ENCODE results near the gene FGF21. TPM values are rescaled to one million over a fixed set of nuclear protein-coding genes. Genes with fewer than 3 reads are reported as not detected.

FGF21 gene
- total RNA-seq, 1 donor = not detected

DNA sequence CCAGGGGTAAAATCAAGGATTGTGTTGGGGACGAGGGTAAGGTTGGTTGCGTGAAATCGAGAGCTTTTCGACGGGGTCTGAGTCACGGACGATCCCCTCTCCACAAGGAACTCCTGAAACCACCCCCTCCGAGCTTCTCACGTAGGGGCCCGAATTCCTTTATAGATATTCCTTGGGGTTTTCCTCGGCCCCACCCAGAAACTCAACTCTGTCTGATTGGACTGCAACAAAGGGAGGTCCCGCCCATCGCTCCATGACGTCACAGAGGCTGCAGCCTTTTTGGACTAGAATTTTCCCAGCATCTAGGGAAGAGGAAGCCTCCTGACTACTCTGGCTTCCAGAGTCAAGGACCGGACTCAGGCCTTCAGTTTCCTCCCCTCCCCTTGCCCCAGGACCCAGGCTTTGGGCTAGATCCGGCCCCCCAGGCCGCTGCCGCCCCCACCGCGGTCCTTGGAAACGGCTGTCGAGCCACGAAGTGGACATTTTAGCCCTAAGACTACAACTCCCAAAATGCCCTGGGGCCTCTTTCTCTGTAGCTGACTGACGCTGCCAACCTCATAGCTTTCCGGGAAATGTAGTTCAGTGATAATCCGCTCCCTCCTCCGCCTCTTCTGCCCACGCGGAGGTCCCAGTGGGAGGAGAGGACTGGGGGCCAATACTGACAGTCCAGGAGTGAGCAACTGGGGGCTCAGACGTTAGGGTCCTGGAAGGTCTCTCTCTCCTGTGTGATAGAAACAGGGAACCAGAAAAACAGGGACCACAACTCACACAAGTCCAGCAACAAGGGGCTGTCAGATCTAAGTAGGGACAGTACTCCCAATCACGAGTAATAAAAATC, 8.4 kb upstream of the FGF21 start, which contains the start of gene IZUMO1:
IZUMO1 (minus strand) TSS at position 172 of the 838 bp plus-strand sequence. CDS start 1,050 bp downstream, outside the sequence.
- TF ChIP-seq, protein P1, sequence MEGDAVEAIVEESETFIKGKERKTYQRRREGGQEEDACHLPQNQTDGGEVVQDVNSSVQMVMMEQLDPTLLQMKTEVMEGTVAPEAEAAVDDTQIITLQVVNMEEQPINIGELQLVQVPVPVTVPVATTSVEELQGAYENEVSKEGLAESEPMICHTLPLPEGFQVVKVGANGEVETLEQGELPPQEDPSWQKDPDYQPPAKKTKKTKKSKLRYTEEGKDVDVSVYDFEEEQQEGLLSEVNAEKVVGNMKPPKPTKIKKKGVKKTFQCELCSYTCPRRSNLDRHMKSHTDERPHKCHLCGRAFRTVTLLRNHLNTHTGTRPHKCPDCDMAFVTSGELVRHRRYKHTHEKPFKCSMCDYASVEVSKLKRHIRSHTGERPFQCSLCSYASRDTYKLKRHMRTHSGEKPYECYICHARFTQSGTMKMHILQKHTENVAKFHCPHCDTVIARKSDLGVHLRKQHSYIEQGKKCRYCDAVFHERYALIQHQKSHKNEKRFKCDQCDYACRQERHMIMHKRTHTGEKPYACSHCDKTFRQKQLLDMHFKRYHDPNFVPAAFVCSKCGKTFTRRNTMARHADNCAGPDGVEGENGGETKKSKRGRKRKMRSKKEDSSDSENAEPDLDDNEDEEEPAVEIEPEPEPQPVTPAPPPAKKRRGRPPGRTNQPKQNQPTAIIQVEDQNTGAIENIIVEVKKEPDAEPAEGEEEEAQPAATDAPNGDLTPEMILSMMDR (IDR thresholded peaks at IDR 0.05; ENCODE audit: insufficient read depth, low read depth, low read length) = no peak
- DNase-seq (ENCODE audit: low read depth) = peak; percentile 91

DNA sequence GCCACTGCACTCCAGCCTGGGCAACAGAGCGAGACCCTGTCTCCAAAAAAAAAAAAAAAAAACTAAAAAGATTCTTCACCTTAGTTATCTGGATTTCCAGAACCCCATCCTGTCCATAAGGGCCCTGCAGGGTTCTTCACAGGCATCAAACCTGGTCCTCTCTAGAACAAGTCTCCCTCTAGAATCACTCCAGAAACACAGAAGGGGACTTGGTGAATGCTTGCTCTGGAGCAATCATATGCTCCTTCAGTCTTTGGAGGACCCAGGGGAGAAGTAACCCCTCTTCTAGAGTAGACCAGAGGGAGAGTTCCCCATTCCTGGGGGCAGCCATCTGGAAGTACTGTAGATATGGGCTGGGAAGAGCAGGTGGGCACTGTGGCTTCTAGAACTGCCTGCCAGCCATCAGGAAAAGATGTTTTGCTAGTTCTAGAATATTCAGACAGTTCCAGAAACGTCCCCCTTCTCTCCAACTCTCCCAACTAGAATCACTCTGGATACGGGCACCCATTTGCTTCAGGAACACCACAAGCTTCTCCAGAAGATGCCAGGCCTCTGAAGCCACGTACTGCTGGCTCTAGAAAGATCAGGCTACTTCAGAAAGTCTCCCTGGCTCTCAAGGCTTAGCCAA, 5.6 kb upstream of the FGF21 start:
- DNase-seq (ENCODE audit: low read depth) = no peak
- H3K4me3 ChIP-seq (ENCODE audit: low read depth, low read length) = no peak overlapping the region
- TF ChIP-seq, protein P1 (IDR thresholded peaks at IDR 0.05; ENCODE audit: insufficient read depth, low read depth, low read length) = no peak

More for the DNA sequence above, 8.4 kb upstream of the FGF21 start, which contains the start of gene IZUMO1:
- peak within 1 kb of the TSS; percentile 77 for H3K4me3 ChIP-seq (ENCODE audit: low read depth, low read length)

DNA sequence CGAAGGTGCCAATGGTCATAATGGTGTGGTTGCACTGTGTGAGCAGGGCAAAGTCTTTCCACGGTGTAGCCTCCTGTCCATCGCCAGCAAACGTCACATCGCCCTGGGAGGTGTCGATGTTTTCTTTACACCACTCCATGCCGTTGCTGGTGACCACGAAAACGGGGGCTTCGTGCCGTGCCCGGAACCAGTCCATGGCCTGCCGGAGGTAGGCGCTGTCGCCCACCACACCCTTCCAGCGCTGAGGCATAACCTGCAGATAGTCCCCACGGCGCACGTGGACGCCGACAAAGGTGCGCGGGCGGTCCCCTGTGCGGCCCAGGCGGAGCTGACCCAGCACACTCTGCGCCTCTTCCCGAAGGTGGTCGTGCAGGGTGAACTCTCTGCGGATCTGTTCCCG, 5.0 kb upstream of the FGF21 start:
- no peak for DNase-seq (ENCODE audit: low read depth)
- TF ChIP-seq, protein P1 (IDR thresholded peaks at IDR 0.05; ENCODE audit: insufficient read depth, low read depth, low read length) = no peak
- no peak overlapping the region for H3K4me3 ChIP-seq (ENCODE audit: low read depth, low read length)

DNA sequence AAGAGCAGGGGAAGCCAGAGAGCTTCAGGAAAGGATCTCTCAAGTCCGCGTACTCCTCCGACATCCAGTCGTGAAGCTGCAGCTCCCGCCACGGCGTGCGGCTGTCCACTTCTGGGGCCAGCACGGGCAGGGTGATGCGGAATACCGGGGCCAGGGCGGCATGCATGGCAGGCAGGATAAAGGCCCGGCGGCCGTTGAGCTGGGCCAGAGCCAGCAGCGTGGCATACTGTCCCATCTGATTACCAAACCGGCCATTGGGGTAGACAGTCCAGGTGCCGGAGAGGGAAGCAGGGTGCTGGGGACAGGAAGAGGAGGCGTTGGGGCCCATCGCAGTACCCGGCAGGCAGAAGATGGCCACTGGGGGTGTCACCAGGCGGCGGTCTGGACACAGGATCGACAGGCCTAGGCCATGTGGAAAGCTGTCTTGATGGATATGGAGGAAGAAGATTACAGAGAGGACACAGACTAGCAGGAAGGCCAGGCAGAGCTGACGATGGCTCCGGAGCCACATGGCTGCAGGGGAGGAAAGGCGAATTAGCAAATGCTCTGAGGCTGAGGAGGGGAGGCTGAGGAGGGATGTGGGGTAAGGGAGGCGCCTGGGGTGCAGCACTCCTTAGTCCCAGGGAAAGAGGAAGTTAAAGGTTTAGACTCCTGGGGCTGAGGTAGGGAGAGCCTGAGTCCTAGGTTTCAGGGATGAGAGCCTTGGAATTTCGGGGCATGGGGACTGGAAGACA, 4.4 kb upstream of the FGF21 start:
- H3K4me3 ChIP-seq (ENCODE audit: low read depth, low read length) = no peak overlapping the region
- TF ChIP-seq, protein P1 (IDR thresholded peaks at IDR 0.05; ENCODE audit: insufficient read depth, low read depth, low read length) = no peak
- no peak for DNase-seq (ENCODE audit: low read depth)

- DNase-seq (ENCODE audit: low read depth) = no peak
- TF ChIP-seq, protein P1 (IDR thresholded peaks at IDR 0.05; ENCODE audit: insufficient read depth, low read depth, low read length) = no peak
These were observed 3.4 kb upstream of the FGF21 start for GRCh38 chr19:48751845-48752495.

More at GRCh38 chr19:48751845-48752495, 3.4 kb upstream of the FGF21 start:
- peak overlapping the region; percentile 52 for H3K4me3 ChIP-seq (ENCODE audit: low read depth, low read length)
